ENCODE measurements around the gene LMOD3. TPM values are rescaled to one million over a fixed set of nuclear protein-coding genes. Genes with fewer than 3 reads are reported as not detected.

Gene LMOD3
- total RNA-seq, 1 experiment from 2014 or later, result 0.15 TPM

GRCh38 chr3:69094467-69095205 is 27.8 kb downstream of the LMOD3 start:
- no peak for DNase-seq (ENCODE audit: low spot score)

- DNase-seq (ENCODE audit: low spot score), result no peak
Measured at GRCh38 chr3:69092030-69092516, 30.3 kb downstream of the LMOD3 start.

- DNase-seq (ENCODE audit: low spot score), result no peak
Measured at GRCh38 chr3:69091389-69092029, 30.9 kb downstream of the LMOD3 start.

- no peak for DNase-seq (ENCODE audit: low spot score)
Measured at GRCh38 chr3:69090021-69090420, 32.4 kb downstream of the LMOD3 start.

- peak; percentile 25 for DNase-seq (ENCODE audit: low spot score)
Measured at GRCh38 chr3:69088063-69088462, 34.3 kb downstream of the LMOD3 start.

GRCh38 chr3:69087030-69087791 is 35.2 kb downstream of the LMOD3 start:
- DNase-seq (ENCODE audit: low spot score), result no peak

- peak; percentile 90 for DNase-seq (ENCODE audit: low spot score)
Measured at GRCh38 chr3:69085833-69086722, 36.3 kb downstream of the LMOD3 start.

- peak; percentile 32 for DNase-seq (ENCODE audit: low spot score)
Measured at GRCh38 chr3:69085168-69085832, 37.1 kb downstream of the LMOD3 start.

GRCh38 chr3:69084326-69085167 is 37.8 kb downstream of the LMOD3 start, which contains the start of gene ARL6IP5:
TSS of gene ARL6IP5 (plus strand) at chr3:69084937. CDS start at chr3:69085048, 111 bp downstream.
- DNase-seq (ENCODE audit: low spot score), result peak; percentile 84

GRCh38 chr3:69082805-69083204 is 39.6 kb downstream of the LMOD3 start:
- DNase-seq (ENCODE audit: low spot score), result no peak

GRCh38 chr3:69082361-69082760 is 40.0 kb downstream of the LMOD3 start:
- DNase-seq (ENCODE audit: low spot score), result no peak

GRCh38 chr3:69081583-69082262 is 40.7 kb downstream of the LMOD3 start:
- DNase-seq (ENCODE audit: low spot score), result no peak

GRCh38 chr3:69080233-69080920 is 42.0 kb downstream of the LMOD3 start, which contains the start of gene UBA3:
TSS of gene UBA3 (minus strand) at chr3:69080365. CDS start at chr3:69080353, 12 bp downstream.
- peak; percentile 71 for DNase-seq (ENCODE audit: low spot score)

- DNase-seq (ENCODE audit: low spot score), result peak; percentile 16
Measured at GRCh38 chr3:69079269-69080159, 42.9 kb downstream of the LMOD3 start.

GRCh38 chr3:69072928-69073327 is 49.5 kb downstream of the LMOD3 start:
- DNase-seq (ENCODE audit: low spot score), result no peak

- DNase-seq (ENCODE audit: low spot score), result no peak
Measured at GRCh38 chr3:69066121-69066520, 56.3 kb downstream of the LMOD3 start.

- no peak for DNase-seq (ENCODE audit: low spot score)
Measured at GRCh38 chr3:69065318-69065964, 57.0 kb downstream of the LMOD3 start.
